NB4 (cell line): Measurements from ENCODE around the gene KCNK13.

ENCODE experiments used
- MYC ChIP-seq: IDR thresholded peaks from 2 replicates; pipeline ENCODE4 v1.6.1; 2011; ENCODE audit warnings: low read depth, low read length
- POLR2A ChIP-seq: IDR thresholded peaks from 2 replicates; pipeline ENCODE4 v1.6.1; 2011; ENCODE audit warnings: mild to moderate bottlenecking; ENCODE audit not compliant: insufficient read length; ENCODE audit errors: extremely low read depth

GRCh38 chr14:90126260-90126659 is 64.5 kb downstream of the KCNK13 start:
- TF ChIP-seq POLR2A (no peak), MYC (no peak)
